A673 (cell line): ENCODE results near the gene PDS5A. TPM values are rescaled to one million over a fixed set of nuclear protein-coding genes. Genes with fewer than 3 reads are reported as not detected.

Experiments
- BruUV-seq: library from RNA; stranded (reverse); fragments of 400-500 nt; replicated peaks from 2 replicates; lab custom pipeline; 2021; lab: Mats Ljungman, UMichigan
- CTCF ChIA-PET: fragments of 300-600 bp; sonication (Branson Sonifier 250); formaldehyde crosslinking; loops from one replicate; lab custom pipeline; 2022; ENCODE audit warnings: antibody characterized with exemption; lab: Charles Lee
- POLR2A ChIA-PET: fragments of 300-600 bp; sonication (Branson Sonifier 250); formaldehyde crosslinking; loops from one replicate; lab custom pipeline; 2022; ENCODE audit warnings: antibody characterized with exemption; ENCODE audit not compliant: low non-redundant PET; lab: Charles Lee
- DNase-seq: peaks from one replicate; pipeline ENCODE4 v3.0.0-alpha.2; 2015; ENCODE audit warnings: low spot score
- H3K27ac ChIP-seq: fragments of 200-600 bp; sonication (generic); 2 replicates; pipeline ENCODE4 v1.5.1; 2016; ENCODE audit warnings: mixed run types, low read depth, mild to moderate bottlenecking, mixed read lengths, antibody characterized with exemption, low read length; ENCODE audit not compliant: poor library complexity, severe bottlenecking
- H3K27me3 ChIP-seq: fragments of 200-600 bp; sonication (generic); replicated peaks from 2 replicates; pipeline ENCODE4 v1.6.1; 2017; ENCODE audit warnings: mixed run types, low read depth, mild to moderate bottlenecking, mixed read lengths, antibody characterized with exemption, low read length; ENCODE audit not compliant: insufficient read depth, poor library complexity
- H3K36me3 ChIP-seq: fragments of 200-600 bp; sonication (generic); 2 replicates; pipeline ENCODE4 v1.6.1; 2016; ENCODE audit warnings: mixed run types, mild to moderate bottlenecking, mixed read lengths, antibody characterized with exemption, low read length; ENCODE audit not compliant: insufficient read depth, poor library complexity, severe bottlenecking
- H3K4me1 ChIP-seq: fragments of 200-600 bp; sonication (generic); 2 replicates; pipeline ENCODE4 v1.6.1; 2017; ENCODE audit warnings: mixed run types, mild to moderate bottlenecking, mixed read lengths, antibody characterized with exemption, low read length; ENCODE audit not compliant: insufficient read depth, poor library complexity, severe bottlenecking
- H3K4me3 ChIP-seq: fragments of 200-600 bp; sonication (generic); 2 replicates; pipeline ENCODE4 v1.5.1; 2016; ENCODE audit warnings: low read depth, mixed run types, mild to moderate bottlenecking, mixed read lengths, low read length; ENCODE audit not compliant: poor library complexity, severe bottlenecking
- H3K9me3 ChIP-seq: fragments of 200-600 bp; sonication (generic); 2 replicates; pipeline ENCODE4 v1.6.1; 2016; ENCODE audit warnings: mixed run types, low read depth, mild to moderate bottlenecking, mixed read lengths, antibody characterized with exemption, low read length; ENCODE audit not compliant: poor library complexity, severe bottlenecking
- CTCF ChIP-seq: fragments of 300-800, 200-600 bp; sonication (generic); conservative IDR thresholded peaks from 2 replicates; pipeline ENCODE4 v1.5.1; 2017; ENCODE audit warnings: low read depth, mild to moderate bottlenecking, antibody characterized with exemption, low read length, moderate library complexity, mixed read lengths
- EZH2 ChIP-seq: fragments of 200-600 bp; sonication (generic); IDR thresholded peaks from 2 replicates; pipeline ENCODE4 v1.6.1; 2017; ENCODE audit warnings: borderline replicate concordance, low read depth, mild to moderate bottlenecking, mixed read lengths, antibody characterized with exemption, low read length; ENCODE audit not compliant: poor library complexity, severe bottlenecking
- intact Hi-C: fragments of 100-400 bp; cut with micrococcal nuclease; formaldehyde crosslinking; loops from one replicate; pipeline ENCODE4 v1.10.0; 2022; ENCODE audit not compliant: unreplicated experiment
- total RNA-seq: library from RNA; stranded (reverse); gene quantifications from 2 replicates; pipeline ENCODE4 v1.2.3, GENCODE V29; 2021

PDS5A gene
- total RNA-seq, 1 experiment from 2014 or later, result 104 TPM

- ChIA-PET POLR2A (no interaction called here), CTCF (no interaction called here)
- H3K9me3 ChIP-seq, result no peaks in the 10 kb centered on the region
- TF ChIP-seq CTCF (no peak), EZH2 (no peak)
- H3K4me3 ChIP-seq, result no peak overlapping the region
- intact Hi-C loops, result no loop called here
- DNase-seq, result no peak
- no peaks in the 10 kb centered on the region for H3K4me1 ChIP-seq
- no TSS peak for BruUV-seq
- H3K36me3 ChIP-seq, result peaks cover 88% of the 10 kb centered on the region
- no peaks in the 10 kb centered on the region for H3K27me3 ChIP-seq
- H3K27ac ChIP-seq, result no peak overlapping the region
Observed at GRCh38 chr4:39899291-39899690, 78.4 kb downstream of the PDS5A start.

- H3K4me1 ChIP-seq, result no peaks in the 10 kb centered on the region
- DNase-seq, result no peak
- intact Hi-C loops, result no loop called here
- H3K9me3 ChIP-seq, result no peaks in the 10 kb centered on the region
- ChIA-PET POLR2A (no interaction called here), CTCF (no interaction called here)
- no peak overlapping the region for H3K4me3 ChIP-seq
- BruUV-seq, result no TSS peak
- no peak overlapping the region for H3K27ac ChIP-seq
- H3K27me3 ChIP-seq, result no peaks in the 10 kb centered on the region
- no peak for TF ChIP-seq CTCF
- TF ChIP-seq EZH2, result no peak
- H3K36me3 ChIP-seq, result peaks cover 88% of the 10 kb centered on the region
Observed at GRCh38 chr4:39898015-39898414, 79.7 kb downstream of the PDS5A start.

DNA sequence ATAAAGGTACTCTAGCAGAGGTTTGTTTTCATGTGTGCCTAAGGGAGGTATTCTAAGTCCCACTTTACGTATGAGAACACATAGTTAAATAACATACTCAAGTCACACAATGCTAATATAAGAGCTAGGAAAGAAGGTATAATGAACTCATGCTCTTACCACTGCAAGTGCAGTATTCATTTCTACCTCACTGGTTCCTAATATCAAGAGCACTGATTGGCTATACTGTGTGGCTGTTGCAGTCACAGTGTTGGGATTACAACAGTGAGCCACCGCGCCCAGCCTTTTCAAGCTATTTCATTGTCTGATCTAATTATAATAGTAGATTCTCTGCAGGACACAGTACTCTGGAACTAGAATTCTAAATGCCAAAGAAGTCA lies 84.0 kb downstream of the PDS5A start:
- H3K27ac ChIP-seq, result no peak overlapping the region
- intact Hi-C loops, result no loop called here
- no TSS peak for BruUV-seq
- no peak overlapping the region for H3K4me3 ChIP-seq
- no peaks in the 10 kb centered on the region for H3K4me1 ChIP-seq
- H3K9me3 ChIP-seq, result no peaks in the 10 kb centered on the region
- peak; percentile 4 for DNase-seq
- no peaks in the 10 kb centered on the region for H3K27me3 ChIP-seq
- TF ChIP-seq CTCF, result no peak
- TF ChIP-seq EZH2, result no peak
- ChIA-PET POLR2A (no interaction called here), CTCF (no interaction called here)
- peaks cover 59% of the 10 kb centered on the region for H3K36me3 ChIP-seq
